HG03066 (cell line): ENCODE results near the gene TMEM178B.

Experiments
- ATAC-seq: cut with Tn5 transposase; IDR thresholded peaks from one replicate; pipeline ENCODE4 v1.9.1; 2021; ENCODE audit warnings: low read depth; ENCODE audit not compliant: unreplicated experiment

Gene TMEM178B

GRCh38 chr7:141213226-141213625 is 139.4 kb downstream of the TMEM178B start:
- ATAC-seq = no peak

- ATAC-seq = no peak
These were observed 144.1 kb downstream of the TMEM178B start for GRCh38 chr7:141217938-141218337.

GRCh38 chr7:141218941-141219340 is 145.1 kb downstream of the TMEM178B start:
- no peak for ATAC-seq

- ATAC-seq = no peak
These were observed 146.5 kb downstream of the TMEM178B start for GRCh38 chr7:141220263-141220880.

- ATAC-seq = no peak
These were observed 147.2 kb downstream of the TMEM178B start for GRCh38 chr7:141221007-141221612.

GRCh38 chr7:141225916-141226618 is 152.2 kb downstream of the TMEM178B start:
- no peak for ATAC-seq

GRCh38 chr7:141227454-141227853 is 153.6 kb downstream of the TMEM178B start:
- ATAC-seq = no peak

GRCh38 chr7:141228482-141228881 is 154.6 kb downstream of the TMEM178B start:
- ATAC-seq = no peak

- ATAC-seq = no peak
These were observed 157.3 kb downstream of the TMEM178B start for GRCh38 chr7:141231018-141231792.

GRCh38 chr7:141232286-141233051 is 158.6 kb downstream of the TMEM178B start:
- no peak for ATAC-seq

- no peak for ATAC-seq
These were observed 160.7 kb downstream of the TMEM178B start for GRCh38 chr7:141234335-141235105.

- no peak for ATAC-seq
These were observed 161.8 kb downstream of the TMEM178B start for GRCh38 chr7:141235656-141236055.

GRCh38 chr7:141238596-141239243 is 164.9 kb downstream of the TMEM178B start:
- no peak for ATAC-seq

- ATAC-seq = no peak
These were observed 165.8 kb downstream of the TMEM178B start for GRCh38 chr7:141239661-141240060.

- ATAC-seq = no peak
These were observed 168.7 kb downstream of the TMEM178B start for GRCh38 chr7:141242568-141242967.

- ATAC-seq = no peak
These were observed 169.5 kb downstream of the TMEM178B start for GRCh38 chr7:141243368-141243767.

GRCh38 chr7:141244435-141244834 is 170.6 kb downstream of the TMEM178B start:
- ATAC-seq = no peak

GRCh38 chr7:141246426-141246825 is 172.6 kb downstream of the TMEM178B start:
- no peak for ATAC-seq

- no peak for ATAC-seq
These were observed 177.3 kb downstream of the TMEM178B start for GRCh38 chr7:141251180-141251579.
